Adrenal gland (tissue), 12 donors: ENCODE measurements around the gene SMIM35. TPM values are rescaled to one million over a fixed set of nuclear protein-coding genes. Genes with fewer than 3 reads are reported as not detected.
A peak's percentile ranks its signal among the peaks of the same experiment; 100 is the strongest.

Experiments
- DNase-seq, 7 donors: peaks; one replicate each; pipeline ENCODE4 v3.0.0-alpha.2; 2019 to 2020
- H3K27ac ChIP-seq, 5 donors: fragments of 200-600 bp; sonication (generic) in 4 of 5; 1 replicate in 3 of 5; 2 replicates in 2 of 5; pipeline versions ENCODE4 v1.5.1 to v1.8.0; 2016 to 2020; ENCODE audit warnings: mild to moderate bottlenecking in 1 of 5
- H3K27me3 ChIP-seq: fragments of 200-600 bp; 2 replicates; pipeline ENCODE4 v1.8.0; 2021
- H3K36me3 ChIP-seq, 2 donors: fragments of 200-600 bp; replicated peaks in 1 of 2; 1 replicate in 1 of 2; 2 replicates in 1 of 2; pipeline versions ENCODE4 v1.5.1 to v1.8.0; 2018 to 2022
- H3K4me1 ChIP-seq, 2 donors: fragments of 200-600 bp; replicated peaks in 1 of 2; 1 replicate in 1 of 2; 2 replicates in 1 of 2; pipeline versions ENCODE4 v1.5.1 to v1.8.0; 2018 to 2021
- H3K4me3 ChIP-seq, 4 donors: fragments of 200-600 bp; sonication (generic) in 3 of 4; one replicate each; pipeline ENCODE4 v1.5.1; 2016 to 2018
- H3K9me3 ChIP-seq, 3 donors: fragments of 200-600 bp; sonication (generic) in 1 of 3; replicated peaks in 1 of 3; 1 replicate in 2 of 3; 2 replicates in 1 of 3; pipeline versions ENCODE4 v1.5.1 to v1.8.0; 2016 to 2021
- CTCF ChIP-seq, 6 experiments: fragments of 450-650 bp in 4 of 6; fragments of 200-600 bp in 2 of 6; sonication (generic) in 1 of 6; IDR thresholded peaks; 1 replicate in 5 of 6; 2 replicates in 1 of 6; pipeline versions ENCODE4 v1.5.1 to v1.8.0; 2016 to 2021; ENCODE audit warnings: antibody characterized with exemption in 6 of 6, mild to moderate bottlenecking in 2 of 6, moderate library complexity in 1 of 6
- POLR2A ChIP-seq, 2 donors: fragments of 450-650 bp; IDR thresholded peaks; one replicate each; pipeline ENCODE4 v1.6.1; 2017; ENCODE audit warnings: antibody characterized with exemption in 2 of 2, mild to moderate bottlenecking in 2 of 2, moderate library complexity in 1 of 2
- WGBS, 4 donors: extraction: QIAGEN DNeasy Blood & Tissue Kit in 2 of 4; methylation state at CpG; one replicate each; pipeline versions ENCODE4 v1.1.5 to v1.1.7; 2013 to 2017; 5-methylcytosine and 5-hydroxymethylcytosine counted together
- intact Hi-C, 2 donors: fragments of 100-400 bp; cut with DNase I; formaldehyde crosslinking; loops; one replicate each; pipeline versions ENCODE4 v1.14.1 to v1.15.0; 2022 to 2023
- polyA plus RNA-seq, 3 donors: library from polyadenylated mRNA; stranded (reverse); fragments of 200-250 nt in 2 of 3; fragments of 350-450 nt in 1 of 3; fragmentation: Illumina TruSeq in 1 of 3; extraction: RNeasy Lipid Tissue Mini Kit (QIAGEN cat#74804) in 1 of 3; gene quantifications; one replicate each; pipeline ENCODE4 v1.2.3, GENCODE V29; 2013 to 2014
- total RNA-seq, 9 donors: library from RNA; depleted of rRNA in 4 of 9; stranded (reverse); fragments of >200 nt in 4 of 9; fragments of 120-200 nt in 1 of 9; fragmentation: NEBNext Ultra II Directional in 1 of 9; extraction: Animal tissue kit (Norgen Biotek cat#: 25700) in 1 of 9; gene quantifications; one replicate each; pipeline versions ENCODE4 v1.1.0 to v1.2.4, GENCODE V29; 2013 to 2023
- donor health status: healthy with polysubstance abuse.
- donor health status: Bipolar disorder and iron deficiency.
- donor health status: DM: yes; HTN: yes; CAD: no.
- donor health status: DM: no; HTN: no; CAD: no.
- donor health status: DM: no; HTN: no; CAD: no.
- donor health status: DM: yes; HTN: yes; CAD: no.

Gene SMIM35
- total and polyA plus RNA-seq, 12 donors = 0.07 to 0.10 (median 0.09) TPM; not detected in 7

- Histone ChIP-seq H3K4me1 (no peaks in the 10 kb centered on the region), H3K9me3 (no peaks in the 10 kb centered on the region), H3K27me3 (no peaks in the 10 kb centered on the region), H3K27ac (no peak overlapping the region), H3K36me3 (no peaks in the 10 kb centered on the region), H3K4me3 (no peak overlapping the region)
- no peak for DNase-seq
- intact Hi-C loops = no loop called here
- TF ChIP-seq POLR2A (IDR thresholded peaks at IDR 0.05) (no peak), CTCF (IDR thresholded peaks at IDR 0.05) (no peak)
- WGBS, 4 donors = 76 to 85% (median 81%) methylated on average over 10 of the region's 10 CpGs
Observed at GRCh38 chr11:117972044-117972443, 114.7 kb downstream of the SMIM35 start.

DNA sequence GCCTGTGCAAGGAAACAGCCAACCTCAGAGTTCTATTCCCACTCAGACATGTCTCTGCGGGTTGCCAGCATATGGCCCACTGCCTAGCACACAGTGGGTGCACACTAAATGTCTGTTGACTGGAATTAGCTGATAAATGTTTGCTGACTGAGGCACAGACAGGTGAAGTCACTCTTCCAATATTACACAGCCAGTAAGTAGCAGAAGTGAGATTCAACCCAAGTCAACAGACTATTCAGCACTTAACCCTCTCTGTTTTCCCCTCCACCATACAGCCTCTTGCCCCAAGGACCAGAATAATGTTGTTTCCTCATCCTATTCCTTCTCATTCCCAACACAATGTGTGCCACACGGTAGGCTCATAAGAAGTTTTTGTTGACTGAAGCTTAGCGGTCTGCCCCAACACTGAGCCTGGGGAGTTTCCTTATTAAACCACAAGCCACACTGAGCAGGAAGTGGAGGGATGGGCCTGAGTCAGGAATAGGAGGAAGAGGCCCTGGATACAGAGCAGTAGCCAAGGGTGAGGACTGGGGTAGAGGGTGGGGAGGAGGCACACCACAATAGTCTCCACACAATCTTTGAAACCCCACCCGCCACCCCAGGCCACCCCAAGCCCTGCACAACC, 116.3 kb downstream of the SMIM35 start:
- H3K27ac ChIP-seq = no peak overlapping the region
- H3K9me3 ChIP-seq = no peaks in the 10 kb centered on the region
- no peak for TF ChIP-seq CTCF (IDR thresholded peaks at IDR 0.05)
- TF ChIP-seq POLR2A (IDR thresholded peaks at IDR 0.05) = no peak
- intact Hi-C loops = no loop called here
- H3K27me3 ChIP-seq = no peaks in the 10 kb centered on the region
- WGBS, 4 donors = 67 to 77% (median 68%) methylated on average over 3 to 4 of the region's 4 CpGs
- DNase-seq = peak in 2 of 7 donors; percentile 21 to 29
- no peaks in the 10 kb centered on the region for H3K36me3 ChIP-seq
- H3K4me1 ChIP-seq = no peaks in the 10 kb centered on the region
- no peak overlapping the region for H3K4me3 ChIP-seq

DNA sequence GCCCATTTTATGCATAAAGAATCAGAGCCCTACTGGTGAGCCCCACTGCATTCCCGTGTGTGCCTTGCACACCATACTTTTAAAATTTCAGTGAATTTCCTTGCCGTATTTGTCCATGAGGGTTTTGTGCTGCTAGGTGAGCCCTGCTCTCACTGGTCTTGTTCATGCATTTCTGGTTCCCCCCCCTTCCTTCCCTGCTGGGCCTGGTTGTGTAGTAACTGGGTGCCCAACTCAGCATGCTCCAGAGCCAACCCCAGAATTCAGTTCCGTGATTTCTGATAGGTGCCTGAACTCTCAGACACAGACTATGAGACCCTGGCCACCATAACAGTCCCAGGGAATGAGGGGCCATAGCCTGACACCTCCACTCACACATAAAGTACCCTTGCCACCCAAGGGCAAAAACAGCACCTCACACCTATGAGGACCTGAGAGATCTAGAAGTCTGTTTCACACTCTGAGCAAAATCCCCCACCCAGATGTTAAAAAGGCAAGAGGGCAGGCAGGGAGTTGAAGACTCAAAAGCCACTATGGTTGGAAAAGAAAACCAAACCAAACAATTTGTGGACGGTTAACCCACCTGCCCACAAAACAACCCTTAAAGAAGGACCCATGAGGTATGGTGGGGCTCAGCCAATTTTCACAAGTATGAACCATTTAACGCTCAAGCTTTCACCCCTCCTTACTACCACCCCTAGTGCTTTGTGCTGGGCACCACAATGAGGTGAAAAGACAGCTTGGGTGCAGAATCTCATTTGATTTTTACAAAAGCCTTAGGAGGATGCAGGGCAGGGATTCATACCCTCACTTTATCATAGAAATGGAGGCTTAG, 117.4 kb downstream of the SMIM35 start:
- WGBS, 4 donors = 74 to 82% (median 81%) methylated on average over 5 of the region's 5 CpGs
- Histone ChIP-seq H3K36me3 (no peaks in the 10 kb centered on the region), H3K27me3 (no peaks in the 10 kb centered on the region), H3K4me3 (no peak overlapping the region), H3K4me1 (no peaks in the 10 kb centered on the region), H3K27ac (no peak overlapping the region), H3K9me3 (no peaks in the 10 kb centered on the region)
- no peak for TF ChIP-seq POLR2A (IDR thresholded peaks at IDR 0.05)
- no peak for DNase-seq
- intact Hi-C loops = no loop called here

GRCh38 chr11:117966908-117967307, 119.9 kb downstream of the SMIM35 start:
- intact Hi-C loops = no loop called here
- no peak for TF ChIP-seq CTCF (IDR thresholded peaks at IDR 0.05)
- TF ChIP-seq POLR2A (IDR thresholded peaks at IDR 0.05) = no peak
- no peaks in the 10 kb centered on the region for H3K27me3 ChIP-seq
- H3K36me3 ChIP-seq = no peaks in the 10 kb centered on the region
- H3K4me3 ChIP-seq = no peak overlapping the region
- no peak for DNase-seq
- H3K9me3 ChIP-seq = no peaks in the 10 kb centered on the region
- H3K4me1 ChIP-seq = no peaks in the 10 kb centered on the region
- H3K27ac ChIP-seq = no peak overlapping the region
- WGBS, 4 donors = 72 to 76% (median 74%) methylated on average over 8 of the region's 8 CpGs
